ENCODE data around the gene LRRK1.

The LRRK1 gene

GRCh38 chr15:100909565-100909964 is 9.6 kb upstream of the LRRK1 start:
- Histone ChIP-seq H3K4me2 (ENCODE audit: insufficient read depth, low read length, poor library complexity, severe bottlenecking) (no peak overlapping the region), H4K8ac (ENCODE audit: low read depth, low read length) (no peak overlapping the region), H3K36me3 (replicated peaks in 1 of 2; ENCODE audit: control insufficient read depth in 2 of 2, insufficient read depth in 2 of 2, low read length in 2 of 2) (no peaks in the 10 kb centered on the region), H3K79me1 (ENCODE audit: low read depth, low read length) (no peaks in the 10 kb centered on the region), H2BK12ac (ENCODE audit: low read length) (no peak overlapping the region), H2BK15ac (ENCODE audit: low read length) (no peak overlapping the region), H3K9ac (ENCODE audit: low read depth, low read length, poor library complexity) (no peak overlapping the region), H2AFZ (ENCODE audit: low read length) (no peak overlapping the region), H3K14ac (ENCODE audit: low read length) (no peak overlapping the region), H3K27ac (replicated peaks; ENCODE audit: low read length) (no peak overlapping the region), H4K91ac (ENCODE audit: low read depth, low read length, poor library complexity) (no peak overlapping the region), H3K23ac (ENCODE audit: low read depth, low read length, poor library complexity) (no peak overlapping the region), H3K4me1 (ENCODE audit: control insufficient read depth in 2 of 2, insufficient read depth in 1 of 2, low read depth in 1 of 2, low read length in 2 of 2) (no peaks in the 10 kb centered on the region), H3K18ac (ENCODE audit: low read length) (no peak overlapping the region), H3K9me3 (replicated peaks in 1 of 2; ENCODE audit: control insufficient read depth in 2 of 2, insufficient read depth in 1 of 2, low read depth in 1 of 2, low read length in 2 of 2) (peaks cover 0 to 1% of the 10 kb centered on the region in 2 donors), H2BK120ac (ENCODE audit: low read depth, low read length) (no peak overlapping the region), H3K27me3 (ENCODE audit: control insufficient read depth in 3 of 3, insufficient read depth in 3 of 3, low read depth in 1 of 3, low read length in 3 of 3) (peaks cover 0 to 7% (median 0%) of the 10 kb centered on the region in 3 experiments), H3K4ac (ENCODE audit: low read length) (no peak overlapping the region), H3K4me3 (ENCODE audit: low read length in 2 of 2) (no peak overlapping the region), H2BK5ac (ENCODE audit: low read length) (no peak overlapping the region), H2AK5ac (ENCODE audit: low read depth, low read length) (no peak overlapping the region)
- no CpG with 5 or more reads among the region's 4 CpGs for WGBS, 2 donors (ENCODE audit: extremely low coverage in 2 of 2, insufficient read length in 2 of 2, insufficient replicate concordance in 1 of 2)
- no peak for DNase-seq (ENCODE audit: low spot score)

- Histone ChIP-seq H4K8ac (ENCODE audit: low read depth, low read length) (no peak overlapping the region), H2AK5ac (ENCODE audit: low read depth, low read length) (no peak overlapping the region), H3K4me2 (ENCODE audit: insufficient read depth, low read length, poor library complexity, severe bottlenecking) (no peak overlapping the region), H3K14ac (ENCODE audit: low read length) (no peak overlapping the region), H2BK15ac (ENCODE audit: low read length) (no peak overlapping the region), H4K91ac (ENCODE audit: low read depth, low read length, poor library complexity) (no peak overlapping the region), H3K23ac (ENCODE audit: low read depth, low read length, poor library complexity) (no peak overlapping the region), H3K9ac (ENCODE audit: low read depth, low read length, poor library complexity) (no peak overlapping the region), H2BK12ac (ENCODE audit: low read length) (no peak overlapping the region), H3K4ac (ENCODE audit: low read length) (no peak overlapping the region), H2BK5ac (ENCODE audit: low read length) (no peak overlapping the region), H3K4me3 (ENCODE audit: low read length in 2 of 2) (no peak overlapping the region), H2BK120ac (ENCODE audit: low read depth, low read length) (no peak overlapping the region), H3K18ac (ENCODE audit: low read length) (peak overlapping the region; percentile 2), H2AFZ (ENCODE audit: low read length) (no peak overlapping the region), H3K4me1 (ENCODE audit: control insufficient read depth in 2 of 2, insufficient read depth in 1 of 2, low read depth in 1 of 2, low read length in 2 of 2) (no peaks in the 10 kb centered on the region), H3K36me3 (replicated peaks in 1 of 2; ENCODE audit: control insufficient read depth in 2 of 2, insufficient read depth in 2 of 2, low read length in 2 of 2) (no peaks in the 10 kb centered on the region), H3K79me1 (ENCODE audit: low read depth, low read length) (no peaks in the 10 kb centered on the region), H3K27ac (replicated peaks; ENCODE audit: low read length) (no peak overlapping the region), H3K27me3 (ENCODE audit: control insufficient read depth in 3 of 3, insufficient read depth in 3 of 3, low read depth in 1 of 3, low read length in 3 of 3) (peaks cover 0 to 13% (median 0%) of the 10 kb centered on the region in 3 experiments), H3K9me3 (replicated peaks in 1 of 2; ENCODE audit: control insufficient read depth in 2 of 2, insufficient read depth in 1 of 2, low read depth in 1 of 2, low read length in 2 of 2) (no peaks in the 10 kb centered on the region)
- WGBS, 2 donors (ENCODE audit: extremely low coverage in 2 of 2, insufficient read length in 2 of 2, insufficient replicate concordance in 1 of 2) = no CpG with 5 or more reads among the region's 12 CpGs
- DNase-seq (ENCODE audit: low spot score) = no peak
These were observed 8.9 kb upstream of the LRRK1 start for GRCh38 chr15:100909989-100910955.

- DNase-seq (ENCODE audit: low spot score) = no peak
- no peak overlapping the region for H3K4me3 ChIP-seq (ENCODE audit: low read length in 2 of 2)
These were observed 8.1 kb upstream of the LRRK1 start for GRCh38 chr15:100911086-100911485.

GRCh38 chr15:100913961-100914360 is 5.2 kb upstream of the LRRK1 start:
- DNase-seq (ENCODE audit: low spot score) = no peak

More at GRCh38 chr15:100911086-100911485, 8.1 kb upstream of the LRRK1 start:
- Histone ChIP-seq H3K27ac (replicated peaks; ENCODE audit: low read length) (no peak overlapping the region), H3K4ac (ENCODE audit: low read length) (no peak overlapping the region), H3K27me3 (ENCODE audit: control insufficient read depth in 3 of 3, insufficient read depth in 3 of 3, low read depth in 1 of 3, low read length in 3 of 3) (peaks cover 0 to 21% (median 0%) of the 10 kb centered on the region in 3 experiments), H3K18ac (ENCODE audit: low read length) (no peak overlapping the region), H3K23ac (ENCODE audit: low read depth, low read length, poor library complexity) (no peak overlapping the region), H3K4me2 (ENCODE audit: insufficient read depth, low read length, poor library complexity, severe bottlenecking) (no peak overlapping the region), H3K9ac (ENCODE audit: low read depth, low read length, poor library complexity) (no peak overlapping the region), H2BK5ac (ENCODE audit: low read length) (no peak overlapping the region), H2BK15ac (ENCODE audit: low read length) (no peak overlapping the region), H3K79me1 (ENCODE audit: low read depth, low read length) (no peaks in the 10 kb centered on the region), H2AFZ (ENCODE audit: low read length) (no peak overlapping the region), H2AK5ac (ENCODE audit: low read depth, low read length) (no peak overlapping the region), H3K14ac (ENCODE audit: low read length) (no peak overlapping the region), H3K4me1 (ENCODE audit: control insufficient read depth in 2 of 2, insufficient read depth in 1 of 2, low read depth in 1 of 2, low read length in 2 of 2) (no peaks in the 10 kb centered on the region), H3K9me3 (replicated peaks in 1 of 2; ENCODE audit: control insufficient read depth in 2 of 2, insufficient read depth in 1 of 2, low read depth in 1 of 2, low read length in 2 of 2) (no peaks in the 10 kb centered on the region), H3K36me3 (replicated peaks in 1 of 2; ENCODE audit: control insufficient read depth in 2 of 2, insufficient read depth in 2 of 2, low read length in 2 of 2) (no peaks in the 10 kb centered on the region), H2BK120ac (ENCODE audit: low read depth, low read length) (no peak overlapping the region), H4K91ac (ENCODE audit: low read depth, low read length, poor library complexity) (no peak overlapping the region), H4K8ac (ENCODE audit: low read depth, low read length) (no peak overlapping the region), H2BK12ac (ENCODE audit: low read length) (no peak overlapping the region)
- no CpG with 5 or more reads among the region's 10 CpGs for WGBS, 2 donors (ENCODE audit: extremely low coverage in 2 of 2, insufficient read length in 2 of 2, insufficient replicate concordance in 1 of 2)

More at GRCh38 chr15:100913961-100914360, 5.2 kb upstream of the LRRK1 start:
- Histone ChIP-seq H3K9ac (ENCODE audit: low read depth, low read length, poor library complexity) (no peak overlapping the region), H3K4me2 (ENCODE audit: insufficient read depth, low read length, poor library complexity, severe bottlenecking) (no peak overlapping the region), H3K27ac (replicated peaks; ENCODE audit: low read length) (no peak overlapping the region), H3K4me3 (ENCODE audit: low read length in 2 of 2) (no peak overlapping the region), H3K4me1 (ENCODE audit: control insufficient read depth in 2 of 2, insufficient read depth in 1 of 2, low read depth in 1 of 2, low read length in 2 of 2) (no peaks in the 10 kb centered on the region), H2BK120ac (ENCODE audit: low read depth, low read length) (no peak overlapping the region), H3K23ac (ENCODE audit: low read depth, low read length, poor library complexity) (no peak overlapping the region), H3K36me3 (replicated peaks in 1 of 2; ENCODE audit: control insufficient read depth in 2 of 2, insufficient read depth in 2 of 2, low read length in 2 of 2) (no peaks in the 10 kb centered on the region), H2AFZ (ENCODE audit: low read length) (no peak overlapping the region), H3K79me1 (ENCODE audit: low read depth, low read length) (no peaks in the 10 kb centered on the region), H4K91ac (ENCODE audit: low read depth, low read length, poor library complexity) (no peak overlapping the region), H3K9me3 (replicated peaks in 1 of 2; ENCODE audit: control insufficient read depth in 2 of 2, insufficient read depth in 1 of 2, low read depth in 1 of 2, low read length in 2 of 2) (no peaks in the 10 kb centered on the region), H3K18ac (ENCODE audit: low read length) (no peak overlapping the region), H2BK15ac (ENCODE audit: low read length) (no peak overlapping the region), H3K14ac (ENCODE audit: low read length) (no peak overlapping the region), H3K27me3 (ENCODE audit: control insufficient read depth in 3 of 3, insufficient read depth in 3 of 3, low read depth in 1 of 3, low read length in 3 of 3) (peaks cover 8 to 50% (median 21%) of the 10 kb centered on the region in 3 experiments), H2BK12ac (ENCODE audit: low read length) (no peak overlapping the region), H3K4ac (ENCODE audit: low read length) (no peak overlapping the region), H4K8ac (ENCODE audit: low read depth, low read length) (no peak overlapping the region), H2AK5ac (ENCODE audit: low read depth, low read length) (no peak overlapping the region), H2BK5ac (ENCODE audit: low read length) (no peak overlapping the region)
- no CpG with 5 or more reads among the region's 4 CpGs for WGBS, 2 donors (ENCODE audit: extremely low coverage in 2 of 2, insufficient read length in 2 of 2, insufficient replicate concordance in 1 of 2)

Data from neuronal stem cell (in vitro differentiated cells).